HG02973 (cell line): ENCODE data around the gene ATRIP.
"Not testable (repeated sequence)": the region's sequence is repeated elsewhere in the genome, so short reads cannot be mapped to it uniquely, and the experiment has no call there.

Experiments
- ATAC-seq: cut with Tn5 transposase; IDR thresholded peaks from one replicate; pipeline ENCODE4 v1.9.1; 2021; ENCODE audit warnings: moderate library complexity; ENCODE audit not compliant: unreplicated experiment

Gene ATRIP

DNA sequence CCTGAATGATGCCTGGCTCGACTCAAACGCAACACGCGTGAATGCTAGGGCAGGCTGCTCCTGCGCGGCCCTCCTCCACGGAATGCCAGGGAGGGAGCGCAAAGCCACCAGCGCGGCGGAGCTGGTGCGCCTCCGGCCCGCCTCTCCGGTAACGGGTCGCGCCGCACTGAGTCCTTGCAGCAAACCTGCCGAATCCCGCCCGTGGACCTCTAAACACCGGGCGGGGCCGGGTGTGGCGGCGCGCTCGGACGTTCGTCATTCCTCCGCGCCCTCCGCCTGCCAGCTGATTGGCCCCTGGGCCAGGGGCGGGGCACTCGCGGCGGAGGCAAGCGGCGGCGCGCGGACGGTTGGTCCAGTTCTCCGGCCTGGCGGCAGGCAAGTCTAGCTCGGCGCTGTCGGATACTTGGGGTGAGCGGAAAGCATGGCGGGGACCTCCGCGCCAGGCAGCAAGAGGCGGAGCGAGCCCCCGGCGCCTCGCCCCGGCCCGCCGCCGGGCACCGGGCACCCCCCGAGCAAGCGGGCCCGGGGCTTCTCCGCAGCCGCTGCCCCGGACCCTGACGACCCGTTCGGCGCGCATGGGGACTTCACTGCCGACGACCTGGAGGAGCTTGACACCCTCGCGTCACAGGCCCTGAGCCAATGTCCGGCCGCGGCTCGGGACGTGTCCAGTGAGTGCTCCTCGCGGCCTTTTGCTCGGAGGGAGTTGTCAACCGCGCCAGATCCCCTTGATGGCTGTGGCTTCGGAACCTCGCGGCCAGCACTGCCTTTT, at the start of gene ATRIP:
Gene ATRIP (plus strand): TSS at position 313 of the 769 bp plus-strand sequence. CDS start 109 bp downstream, at position 422.
- peak; percentile 82 for ATAC-seq

DNA sequence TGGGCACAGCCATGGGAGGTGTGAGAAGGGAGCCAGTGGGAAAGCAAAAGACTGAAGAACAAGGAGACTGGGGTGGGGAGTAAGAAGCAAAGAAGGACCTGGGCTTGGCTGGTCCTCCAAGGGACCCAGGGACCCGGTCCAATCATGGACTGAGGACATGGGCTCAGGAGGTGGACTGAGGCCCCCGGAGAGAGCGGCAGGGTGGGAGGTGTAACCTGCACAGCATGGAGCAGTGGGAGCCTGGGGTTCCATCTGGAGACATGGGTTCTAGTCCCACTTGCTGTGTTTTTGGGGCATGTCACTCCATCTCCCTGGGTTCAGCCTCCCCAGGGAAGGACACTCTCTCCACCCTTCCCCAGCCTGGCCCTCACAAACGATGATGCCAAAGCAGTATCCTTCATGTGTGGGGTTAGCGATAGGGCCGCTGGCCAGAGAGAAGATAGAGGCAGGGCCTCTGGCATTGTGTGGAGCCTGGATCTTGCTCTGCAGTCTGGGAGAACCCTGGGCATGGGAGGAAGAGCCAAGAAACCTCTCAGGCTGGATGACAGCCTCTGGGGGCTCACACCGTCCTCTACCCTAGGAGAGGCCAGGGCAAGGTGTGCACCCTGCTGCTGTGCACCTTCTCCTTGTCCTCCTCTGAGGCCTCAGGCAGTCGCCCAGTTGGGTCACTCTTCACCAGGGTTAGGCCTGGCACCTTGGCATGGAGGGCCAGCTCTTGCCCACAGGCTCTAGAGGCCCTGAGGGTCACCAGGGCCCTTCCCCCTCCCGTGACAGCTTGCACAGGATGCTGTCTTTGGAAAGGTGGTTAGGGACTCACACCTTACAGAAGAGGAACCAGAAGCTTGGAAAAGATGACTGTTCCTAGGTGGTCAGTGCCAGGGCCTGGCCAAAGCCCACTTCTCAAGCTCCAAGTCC, 48.5 kb upstream of the ATRIP start:
- no peak for ATAC-seq

DNA sequence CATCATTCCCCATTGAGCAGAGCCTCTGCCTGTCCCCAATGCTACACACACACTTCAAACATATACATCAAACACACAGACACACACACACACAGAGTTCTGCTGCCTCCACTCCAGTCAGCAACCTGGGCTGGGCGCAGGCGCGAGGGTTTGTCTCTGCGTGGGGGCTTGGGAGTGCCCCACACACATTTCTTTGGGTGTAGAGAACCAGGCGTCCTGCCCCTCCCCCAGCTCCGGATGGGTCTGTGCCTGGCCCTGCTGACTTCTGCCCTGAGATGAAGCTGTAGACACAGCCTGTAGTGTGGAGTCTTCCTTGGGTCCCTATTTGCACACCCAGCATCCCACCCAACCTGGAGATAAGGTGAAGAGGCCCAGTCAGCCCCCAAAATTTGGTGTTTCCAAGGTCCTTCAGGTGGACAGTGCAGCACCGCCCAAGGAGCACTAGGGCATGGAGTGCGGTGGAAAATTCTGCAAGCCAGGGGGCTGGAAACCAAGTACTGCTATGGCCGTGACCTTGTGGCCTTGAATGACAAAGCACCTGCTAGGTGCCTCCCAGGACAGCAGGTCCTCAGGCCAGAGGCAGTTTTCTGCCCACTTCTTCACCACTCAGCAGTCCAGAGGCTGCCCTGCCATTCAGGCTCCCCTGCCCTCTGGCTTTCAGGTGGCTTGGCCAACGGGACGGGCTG, 47.7 kb upstream of the ATRIP start:
- ATAC-seq = no peak

DNA sequence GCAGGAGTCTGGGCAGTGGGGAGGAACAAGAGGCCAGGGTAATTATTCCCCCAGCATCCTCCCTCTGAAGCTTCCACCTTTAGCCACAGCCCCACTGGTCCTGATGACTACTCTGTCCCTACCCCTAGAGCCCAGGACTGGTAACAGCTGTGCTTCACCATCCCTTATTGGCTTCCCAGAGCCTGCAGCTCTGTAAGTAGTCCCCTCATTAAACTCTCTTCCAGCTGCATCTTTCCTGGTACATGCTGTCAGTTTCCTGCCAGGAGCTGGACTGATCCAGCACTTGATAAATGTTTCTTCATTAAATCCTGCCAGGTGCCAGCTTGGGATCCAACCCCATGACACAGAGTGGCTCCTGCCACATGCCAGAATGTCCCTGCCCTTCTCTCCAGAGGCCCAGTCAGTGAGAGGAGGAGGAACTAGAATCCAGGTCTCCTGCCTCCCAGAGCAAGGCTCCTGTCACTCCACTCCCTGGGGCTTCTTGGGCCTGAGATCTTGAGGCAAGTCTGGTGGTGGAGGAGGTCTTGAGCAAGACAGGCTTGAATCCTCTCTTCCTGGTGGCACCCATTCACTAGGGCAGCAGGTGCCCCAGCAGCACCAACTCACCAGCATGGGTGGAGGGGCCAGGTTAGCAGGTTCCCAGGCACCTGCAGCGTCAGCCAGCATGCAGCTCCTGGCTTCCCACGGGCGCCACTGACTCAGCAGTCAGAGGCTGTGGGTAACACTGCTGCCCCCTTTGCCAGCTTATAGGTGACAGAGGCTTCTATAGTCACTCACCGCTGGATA, 47.0 kb upstream of the ATRIP start:
- ATAC-seq = no peak

DNA sequence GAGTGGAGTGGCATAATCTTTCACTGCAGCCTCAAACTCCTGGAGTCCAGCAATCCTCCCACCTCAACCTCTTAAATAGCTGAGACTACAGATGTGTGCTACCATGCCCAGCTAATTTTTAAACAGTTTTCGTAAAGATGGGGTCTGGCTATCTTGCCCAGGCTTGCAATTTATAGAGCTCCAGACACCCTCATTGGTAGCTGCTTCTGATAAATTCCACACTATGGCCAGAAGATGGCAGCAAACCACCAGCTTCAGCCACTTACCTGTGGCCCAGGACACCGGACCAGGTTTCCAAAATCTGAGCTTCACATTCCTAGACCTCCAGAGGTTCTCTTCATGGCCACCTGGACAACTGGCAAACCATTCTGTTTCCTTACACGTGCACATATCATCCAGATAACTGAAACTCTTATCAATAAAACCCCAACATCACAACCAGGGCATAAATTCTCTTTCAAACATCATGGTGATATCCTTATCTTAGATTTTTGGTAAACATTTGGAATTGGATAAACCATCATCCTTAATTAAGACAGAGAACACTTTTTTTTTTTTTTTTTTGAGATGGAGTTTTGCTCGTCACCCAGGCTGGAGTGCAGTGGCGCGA, 45.6 kb upstream of the ATRIP start:
- no peak for ATAC-seq

DNA sequence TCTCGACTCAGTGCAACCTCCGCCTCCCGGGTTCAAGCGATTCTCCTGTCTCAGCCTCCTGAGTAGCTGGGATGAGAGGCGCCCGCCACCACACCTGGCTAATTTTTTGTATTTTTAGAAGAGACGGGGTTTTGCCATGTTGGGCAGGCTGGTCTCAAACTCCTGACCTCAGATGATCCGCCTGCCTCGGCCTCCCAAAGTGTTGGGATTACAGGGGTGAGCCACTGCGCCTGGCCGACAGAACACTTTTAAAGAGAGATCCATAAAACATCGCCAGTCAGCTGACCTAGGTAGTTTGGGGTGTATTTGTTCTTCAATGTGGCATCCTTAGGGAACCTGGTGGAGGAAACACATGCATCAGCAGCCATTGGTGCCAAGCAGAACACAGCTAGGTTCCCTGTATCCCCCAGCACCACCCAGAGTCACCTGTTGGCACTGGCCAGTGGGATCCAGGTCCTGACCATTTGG, 45.1 kb upstream of the ATRIP start:
- ATAC-seq = not testable (repeated sequence)

DNA sequence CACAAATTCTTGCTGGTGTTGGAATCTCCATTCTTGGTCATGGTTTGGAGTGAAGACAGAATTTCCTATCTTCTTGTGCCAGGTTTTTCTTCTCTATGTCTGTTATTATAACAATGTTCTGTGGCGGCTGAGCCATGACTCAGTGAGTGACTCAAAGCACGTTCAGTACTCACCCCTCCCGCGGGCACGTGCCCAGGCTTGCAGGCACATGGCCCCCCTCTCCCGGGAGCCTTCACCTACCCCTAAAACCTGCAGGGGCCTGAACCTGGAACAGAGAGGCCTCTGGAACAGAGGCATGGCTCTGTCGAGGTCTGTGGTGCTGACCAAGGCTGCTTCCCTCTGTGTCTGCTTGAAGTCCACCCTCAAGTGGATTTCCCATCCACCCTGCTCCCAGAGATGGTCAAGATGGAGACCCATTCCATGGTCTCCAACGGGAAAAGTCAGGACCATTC, 44.2 kb upstream of the ATRIP start:
- ATAC-seq = no peak

DNA sequence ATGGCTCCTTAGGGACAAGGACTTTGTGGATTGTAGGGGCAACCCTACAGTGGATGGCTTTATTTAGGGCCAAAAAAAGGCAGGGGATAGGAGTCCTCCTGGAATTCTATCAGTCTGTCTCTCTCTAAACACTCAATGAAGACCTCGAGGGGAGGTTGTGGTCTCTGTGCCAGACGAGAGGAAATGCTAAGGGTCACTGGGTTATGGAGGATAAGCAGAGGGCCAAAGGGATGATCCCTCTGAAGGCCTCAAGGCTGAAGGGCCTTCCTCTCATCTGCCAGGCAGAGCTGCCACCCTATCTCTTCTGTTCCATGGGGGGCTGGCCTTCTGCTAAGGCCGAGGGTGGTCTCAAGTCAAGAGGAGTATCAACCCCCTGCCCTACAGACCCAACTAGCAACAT, 43.6 kb upstream of the ATRIP start:
- no peak for ATAC-seq

DNA sequence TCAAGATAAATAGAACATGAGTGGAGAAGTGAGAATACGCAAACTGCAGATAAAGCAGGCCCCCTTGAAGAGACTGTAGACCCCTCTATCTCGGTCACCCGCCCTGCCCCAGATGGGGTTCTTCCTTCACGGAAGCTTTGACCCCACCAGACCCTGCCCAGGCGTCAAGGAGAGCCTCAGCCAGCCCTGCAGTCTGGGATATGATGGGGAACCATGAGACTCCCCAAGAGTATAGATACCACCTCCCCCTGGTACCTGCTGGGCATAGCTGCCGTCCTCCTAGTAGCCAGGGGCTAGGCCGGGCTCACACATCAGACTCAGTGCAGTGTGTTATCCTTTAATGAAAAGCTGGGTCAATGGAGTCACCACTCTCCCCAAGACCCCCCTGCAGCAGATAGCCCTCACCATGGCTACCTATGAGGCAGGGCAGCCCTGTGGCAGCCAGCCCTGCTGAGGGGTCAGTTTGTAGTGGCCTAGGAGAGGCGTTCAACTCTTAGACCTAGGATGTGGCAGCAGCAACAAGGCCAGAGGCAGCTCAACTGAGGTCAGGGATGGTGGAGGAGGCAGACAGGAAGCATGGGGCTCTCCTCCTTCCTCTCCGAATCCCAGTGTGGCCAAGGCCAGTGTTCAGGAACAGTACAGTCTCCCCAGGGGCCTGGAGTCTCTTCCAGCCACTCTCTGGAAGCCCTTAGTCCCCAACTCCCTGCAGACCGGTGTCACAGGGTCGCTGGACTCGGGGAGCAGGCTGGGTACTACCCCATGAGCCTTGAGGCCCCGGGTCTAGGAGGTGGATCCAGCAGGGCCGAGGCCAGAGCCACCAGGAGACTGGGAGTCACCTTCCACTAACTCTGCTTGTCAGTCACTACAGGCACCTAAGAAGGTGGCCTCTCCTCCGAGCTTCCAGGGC, 42.8 kb upstream of the ATRIP start:
- no peak for ATAC-seq

DNA sequence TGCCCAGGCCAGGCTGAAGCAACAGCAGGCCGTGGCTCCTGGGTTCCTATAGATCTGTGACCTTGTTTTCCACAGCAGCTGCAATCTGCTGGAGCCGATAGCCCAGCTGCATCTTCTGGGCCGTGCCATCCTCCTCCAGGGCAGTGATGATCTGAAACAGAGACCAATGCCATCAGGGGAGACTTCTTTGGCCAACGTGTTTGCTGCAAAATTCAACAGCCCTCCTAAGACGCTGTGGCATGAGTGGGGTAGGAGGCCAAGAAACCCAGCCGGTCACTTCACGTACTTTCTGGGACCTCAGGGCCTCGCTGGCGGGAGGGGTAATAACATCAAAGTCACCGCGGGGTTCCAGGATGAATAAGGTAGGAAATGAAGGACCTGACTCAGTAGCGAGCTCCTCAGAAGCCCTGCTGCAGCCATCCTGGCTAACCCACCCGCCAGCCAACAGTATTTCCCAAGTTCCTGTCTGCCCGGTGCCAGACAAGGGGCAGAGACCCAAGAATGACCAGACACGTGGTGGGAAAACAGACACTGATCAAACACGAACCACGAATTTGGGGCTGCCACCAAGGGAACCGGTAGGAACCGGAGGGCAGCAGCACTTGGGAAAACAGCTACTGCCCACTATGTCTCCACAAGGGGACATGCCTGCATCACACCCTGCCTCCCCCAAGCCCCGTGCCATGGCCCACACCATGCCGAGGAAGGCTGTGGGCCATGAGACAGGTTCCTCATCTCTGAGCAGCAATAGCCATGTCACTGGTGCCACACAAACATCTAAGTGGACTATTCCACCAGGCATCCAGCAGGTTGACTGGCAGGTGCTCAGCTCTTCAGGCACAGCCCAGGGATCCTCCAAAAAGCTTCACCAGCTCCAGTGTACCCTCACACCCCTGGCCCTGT, 41.8 kb upstream of the ATRIP start:
- ATAC-seq = no peak

DNA sequence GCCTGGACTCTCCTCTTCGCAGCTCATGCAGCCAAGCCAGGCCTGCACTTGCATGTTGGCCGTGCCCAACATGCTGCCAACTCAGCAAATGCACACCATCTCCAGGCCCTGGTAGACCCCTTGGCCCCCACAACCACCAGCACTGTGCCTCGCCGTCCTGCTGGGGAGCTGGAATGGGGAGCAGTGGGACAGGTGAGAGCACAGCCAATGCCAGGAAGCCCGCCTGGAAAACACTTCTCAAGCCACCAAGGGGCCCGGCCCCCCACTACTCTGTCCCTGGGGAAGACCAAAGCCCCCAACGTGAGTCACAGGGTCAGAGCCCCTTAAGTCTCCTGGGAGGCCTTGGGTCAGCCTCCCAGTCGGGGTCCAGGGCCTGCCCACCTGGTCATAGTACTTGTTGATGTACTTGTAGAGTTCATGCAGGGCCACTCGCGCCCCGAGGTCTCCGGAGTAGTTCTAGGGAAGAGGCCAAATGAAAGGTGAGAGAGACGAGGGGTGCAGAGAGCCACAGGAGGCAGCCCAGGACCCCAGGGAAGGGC, 41.1 kb upstream of the ATRIP start:
- no peak for ATAC-seq

DNA sequence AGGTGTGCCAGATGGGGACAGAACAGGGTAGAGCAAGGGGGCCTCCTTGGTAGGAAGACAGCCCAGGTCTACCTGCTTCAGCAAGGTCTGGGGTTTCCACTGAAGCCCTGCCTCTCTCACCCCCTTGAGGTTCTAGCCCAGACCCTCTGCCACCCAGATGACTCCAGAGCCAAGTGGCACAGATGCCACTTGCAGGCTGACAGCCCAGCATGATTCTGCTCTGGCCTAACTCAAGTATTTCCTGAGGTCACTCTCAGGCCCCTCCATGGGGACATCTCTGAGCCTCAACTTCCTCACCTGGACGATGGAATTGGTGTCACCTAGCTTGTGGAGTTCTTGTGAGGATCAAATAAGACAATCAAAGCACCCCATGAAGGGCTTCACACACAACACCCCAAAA, 40.6 kb upstream of the ATRIP start:
- no peak for ATAC-seq

DNA sequence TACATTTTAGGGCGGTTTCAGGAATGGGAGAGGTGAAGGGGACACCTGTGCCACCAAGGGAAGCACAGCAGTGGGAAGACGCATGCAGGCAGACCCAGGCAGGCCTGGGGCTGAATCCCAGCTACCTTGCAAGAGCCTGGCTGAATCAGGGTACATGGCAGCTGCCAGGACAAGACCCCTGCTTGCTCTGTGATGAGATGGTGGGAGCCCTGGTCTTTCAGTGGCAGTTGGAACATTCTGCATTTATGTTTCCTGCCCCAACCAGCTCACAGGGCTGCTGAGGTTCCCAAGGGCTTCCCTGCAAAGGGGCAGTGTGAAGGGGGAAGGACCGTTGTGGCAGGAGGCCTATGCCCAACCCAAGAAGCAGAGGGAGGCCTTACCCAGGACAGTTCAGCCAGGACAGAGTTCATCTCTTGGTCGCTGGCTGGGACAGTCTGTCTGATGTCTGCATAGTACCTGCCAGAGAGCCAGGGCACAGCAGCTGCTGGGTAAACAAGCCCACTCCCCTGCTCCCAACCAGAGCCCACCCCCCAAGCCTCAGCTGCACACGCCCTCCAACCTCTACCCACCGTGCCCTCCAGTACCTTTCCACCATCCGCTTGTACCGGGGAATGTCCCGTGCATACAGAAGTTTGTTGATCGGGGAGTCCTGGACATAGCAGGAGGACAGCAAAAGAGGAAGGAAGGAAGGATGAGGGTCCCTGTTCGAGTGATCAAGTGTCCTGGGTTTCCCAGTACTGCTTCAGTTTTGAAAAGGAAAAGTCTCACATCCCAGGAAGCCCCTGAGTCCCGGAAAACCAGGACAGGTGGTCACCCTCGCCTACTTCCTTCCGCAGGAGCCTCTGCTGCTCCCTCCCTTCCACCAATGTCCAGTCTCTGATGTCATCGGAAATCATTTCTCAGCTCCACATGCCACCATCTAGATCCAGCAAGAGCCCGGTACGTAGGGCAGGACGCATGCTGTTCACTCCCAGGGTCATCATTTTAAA, 39.8 kb upstream of the ATRIP start:
- ATAC-seq = no peak

DNA sequence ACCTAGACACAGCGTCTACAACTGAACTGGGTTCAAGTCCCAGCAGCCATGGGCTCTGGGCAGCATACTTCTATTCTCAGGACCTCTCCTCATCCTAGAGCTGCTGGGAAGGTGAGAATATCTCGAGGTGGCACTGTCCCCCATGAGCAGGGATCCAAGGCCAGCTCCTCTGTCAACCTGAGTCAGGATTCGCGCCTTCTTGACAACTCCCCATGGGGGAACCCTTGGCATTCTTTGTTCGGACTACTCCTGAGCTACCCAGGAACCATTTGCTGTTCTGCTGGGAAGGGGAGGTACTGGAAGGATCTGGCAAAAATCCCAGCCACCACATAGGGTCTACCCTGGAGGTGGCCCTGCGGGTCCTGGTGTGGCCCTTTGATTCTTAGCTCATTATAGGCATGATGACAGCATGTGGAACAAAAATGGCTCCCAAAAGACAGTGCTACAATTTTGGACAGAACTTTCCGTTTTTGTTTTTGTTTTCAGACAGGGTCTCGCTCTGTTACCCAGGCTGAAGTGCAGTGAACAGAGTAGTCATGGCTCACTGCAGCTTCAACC, 38.9 kb upstream of the ATRIP start:
- no peak for ATAC-seq

DNA sequence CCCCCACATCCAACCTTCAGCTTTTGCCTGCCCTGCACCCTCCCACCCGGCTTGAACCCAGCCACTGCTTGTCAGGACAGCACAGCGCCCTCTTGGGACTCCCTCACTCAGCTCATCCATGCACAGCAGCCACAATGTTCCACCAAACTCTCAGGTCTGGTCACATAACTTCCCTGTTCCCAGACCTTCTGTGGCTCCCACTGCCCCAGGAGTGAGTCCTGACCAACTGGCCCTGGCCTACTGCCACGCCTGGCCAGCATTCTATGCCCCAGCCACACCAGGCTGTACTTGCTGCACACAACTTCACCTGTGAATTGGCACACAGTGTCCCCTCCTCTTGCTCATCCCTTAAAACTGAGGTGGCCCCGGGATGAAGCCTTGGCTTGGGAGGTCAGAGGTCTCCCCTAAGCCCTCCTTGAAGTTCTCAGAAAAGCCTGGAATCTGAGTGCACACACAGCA, 37.7 kb upstream of the ATRIP start:
- no peak for ATAC-seq
